Ishikawa (cell line): ENCODE data around the gene IMMP2L.

Experiments
- CEBPB ChIP-seq: IDR thresholded peaks from 2 replicates; pipeline ENCODE4 v1.6.1; 2012
- CREB1 ChIP-seq: IDR thresholded peaks from 2 replicates; pipeline ENCODE4 v1.6.1; 2012; ENCODE audit warnings: low read depth
- EGR1 ChIP-seq: IDR thresholded peaks from 2 replicates; pipeline ENCODE4 v1.6.1; 2012
- EP300 ChIP-seq: IDR thresholded peaks from 2 replicates; pipeline ENCODE4 v1.6.1; 2012; ENCODE audit warnings: borderline replicate concordance
- FOXM1 ChIP-seq: IDR thresholded peaks from 2 replicates; pipeline ENCODE4 v1.6.1; 2012; ENCODE audit warnings: low read depth, borderline replicate concordance
- NFIC ChIP-seq: IDR thresholded peaks from 2 replicates; pipeline ENCODE4 v1.6.1; 2012
- RAD21 ChIP-seq: IDR thresholded peaks from 2 replicates; pipeline ENCODE4 v1.6.1; 2012; ENCODE audit warnings: low read depth
- TAF1 ChIP-seq: IDR thresholded peaks from 2 replicates; pipeline ENCODE4 v1.6.1; 2012; ENCODE audit warnings: low read depth, mild to moderate bottlenecking
- TCF12 ChIP-seq: IDR thresholded peaks from 2 replicates; pipeline ENCODE4 v1.6.1; 2012; ENCODE audit warnings: low read depth
- TEAD4 ChIP-seq: IDR thresholded peaks from 2 replicates; pipeline ENCODE4 v1.6.1; 2012
- YY1 ChIP-seq: IDR thresholded peaks from 2 replicates; pipeline ENCODE4 v1.6.1; 2012; ENCODE audit warnings: low read depth
- ZBTB7A ChIP-seq: IDR thresholded peaks from 2 replicates; pipeline ENCODE4 v1.6.1; 2012; ENCODE audit warnings: low read depth
- TF ChIP-seq, protein P1 (sequence below): IDR thresholded peaks from 2 replicates; pipeline ENCODE4 v1.6.1; 2012
- TF ChIP-seq, protein P2 (sequence below): IDR thresholded peaks from 2 replicates; pipeline ENCODE4 v1.6.1; 2012; ENCODE audit warnings: low read depth, mild to moderate bottlenecking
- TF ChIP-seq, protein P3 (sequence below): IDR thresholded peaks from 2 replicates; pipeline ENCODE4 v1.6.1; 2012

The IMMP2L gene

DNA sequence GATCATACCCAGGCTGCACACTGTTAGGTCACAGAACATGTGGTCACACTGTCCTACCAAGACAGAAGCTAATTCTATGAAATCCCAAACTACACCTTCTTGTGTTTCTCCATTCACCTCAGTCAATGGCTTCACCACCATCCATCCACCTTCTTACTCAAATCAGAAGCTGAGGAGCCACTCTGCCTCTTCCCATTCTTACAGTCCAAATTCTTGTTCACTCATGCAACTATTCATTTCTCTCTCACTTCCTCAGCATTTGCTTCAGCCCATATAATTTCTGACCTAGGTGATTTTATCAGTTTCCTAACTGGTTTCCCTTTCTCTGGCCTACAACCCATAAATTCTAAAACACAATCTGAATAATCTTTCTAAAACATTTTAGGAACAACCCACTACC, 242.2 kb downstream of the IMMP2L start:
- TF ChIP-seq RAD21 = no peak
- TF ChIP-seq NFIC = no peak
- TF ChIP-seq CEBPB = no peak
- TF ChIP-seq FOXM1 = no peak

DNA sequence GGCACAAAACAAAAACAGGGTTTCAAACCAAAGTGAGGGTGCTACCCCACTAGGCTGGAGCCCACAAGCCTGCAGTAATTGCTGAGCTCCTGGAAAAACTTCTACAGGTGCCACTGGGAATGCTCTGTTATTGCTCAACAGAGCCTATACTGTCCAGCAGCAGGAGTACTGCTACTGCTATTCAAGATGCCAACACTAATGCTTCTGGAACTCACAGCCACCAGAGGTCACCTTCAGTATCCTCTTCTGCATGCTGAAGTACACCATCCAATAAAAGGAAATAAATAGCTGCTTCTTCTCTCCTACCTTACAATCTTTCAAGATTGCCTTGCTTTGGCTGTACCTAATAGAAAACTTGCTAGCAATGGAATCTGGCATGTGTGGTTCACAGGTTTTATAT, 249.3 kb downstream of the IMMP2L start:
- peak; percentile 25; the same call in 1 of the 2 replicates for TF ChIP-seq RAD21
- TF ChIP-seq EGR1 = no peak
- TF ChIP-seq, protein P1, sequence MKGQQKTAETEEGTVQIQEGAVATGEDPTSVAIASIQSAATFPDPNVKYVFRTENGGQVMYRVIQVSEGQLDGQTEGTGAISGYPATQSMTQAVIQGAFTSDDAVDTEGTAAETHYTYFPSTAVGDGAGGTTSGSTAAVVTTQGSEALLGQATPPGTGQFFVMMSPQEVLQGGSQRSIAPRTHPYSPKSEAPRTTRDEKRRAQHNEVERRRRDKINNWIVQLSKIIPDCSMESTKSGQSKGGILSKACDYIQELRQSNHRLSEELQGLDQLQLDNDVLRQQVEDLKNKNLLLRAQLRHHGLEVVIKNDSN = no peak
- TF ChIP-seq CEBPB = peak; percentile 50; the same call in 1 of the 2 replicates

DNA sequence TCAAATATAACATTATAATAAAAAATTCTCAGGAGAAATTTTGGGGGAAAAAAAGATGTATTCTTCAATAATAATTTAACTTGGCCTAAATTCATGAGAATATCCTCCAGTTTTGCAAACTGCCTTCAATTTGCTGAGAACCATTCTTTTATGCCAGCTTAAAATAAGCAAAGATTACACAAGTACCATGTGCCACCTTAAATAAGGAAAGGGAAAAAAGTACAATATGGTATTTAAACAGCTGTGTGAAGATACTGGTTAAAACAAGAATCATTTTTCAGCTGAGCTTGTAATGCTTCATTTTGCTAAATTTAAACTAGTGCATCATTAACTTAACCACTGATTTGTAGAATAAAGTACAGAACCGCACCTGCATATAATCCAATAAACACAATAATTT, 253.6 kb downstream of the IMMP2L start:
- TF ChIP-seq, protein P2, sequence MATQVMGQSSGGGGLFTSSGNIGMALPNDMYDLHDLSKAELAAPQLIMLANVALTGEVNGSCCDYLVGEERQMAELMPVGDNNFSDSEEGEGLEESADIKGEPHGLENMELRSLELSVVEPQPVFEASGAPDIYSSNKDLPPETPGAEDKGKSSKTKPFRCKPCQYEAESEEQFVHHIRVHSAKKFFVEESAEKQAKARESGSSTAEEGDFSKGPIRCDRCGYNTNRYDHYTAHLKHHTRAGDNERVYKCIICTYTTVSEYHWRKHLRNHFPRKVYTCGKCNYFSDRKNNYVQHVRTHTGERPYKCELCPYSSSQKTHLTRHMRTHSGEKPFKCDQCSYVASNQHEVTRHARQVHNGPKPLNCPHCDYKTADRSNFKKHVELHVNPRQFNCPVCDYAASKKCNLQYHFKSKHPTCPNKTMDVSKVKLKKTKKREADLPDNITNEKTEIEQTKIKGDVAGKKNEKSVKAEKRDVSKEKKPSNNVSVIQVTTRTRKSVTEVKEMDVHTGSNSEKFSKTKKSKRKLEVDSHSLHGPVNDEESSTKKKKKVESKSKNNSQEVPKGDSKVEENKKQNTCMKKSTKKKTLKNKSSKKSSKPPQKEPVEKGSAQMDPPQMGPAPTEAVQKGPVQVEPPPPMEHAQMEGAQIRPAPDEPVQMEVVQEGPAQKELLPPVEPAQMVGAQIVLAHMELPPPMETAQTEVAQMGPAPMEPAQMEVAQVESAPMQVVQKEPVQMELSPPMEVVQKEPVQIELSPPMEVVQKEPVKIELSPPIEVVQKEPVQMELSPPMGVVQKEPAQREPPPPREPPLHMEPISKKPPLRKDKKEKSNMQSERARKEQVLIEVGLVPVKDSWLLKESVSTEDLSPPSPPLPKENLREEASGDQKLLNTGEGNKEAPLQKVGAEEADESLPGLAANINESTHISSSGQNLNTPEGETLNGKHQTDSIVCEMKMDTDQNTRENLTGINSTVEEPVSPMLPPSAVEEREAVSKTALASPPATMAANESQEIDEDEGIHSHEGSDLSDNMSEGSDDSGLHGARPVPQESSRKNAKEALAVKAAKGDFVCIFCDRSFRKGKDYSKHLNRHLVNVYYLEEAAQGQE = no peak
- TF ChIP-seq NFIC = no peak
- TF ChIP-seq TCF12 = no peak
- TF ChIP-seq, protein P3, sequence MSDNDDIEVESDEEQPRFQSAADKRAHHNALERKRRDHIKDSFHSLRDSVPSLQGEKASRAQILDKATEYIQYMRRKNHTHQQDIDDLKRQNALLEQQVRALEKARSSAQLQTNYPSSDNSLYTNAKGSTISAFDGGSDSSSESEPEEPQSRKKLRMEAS = no peak
- no peak for TF ChIP-seq CREB1
- no peak for TF ChIP-seq FOXM1
- TF ChIP-seq TEAD4 = no peak
- no peak for TF ChIP-seq YY1
- TF ChIP-seq RAD21 = no peak
- no peak for TF ChIP-seq EGR1

DNA sequence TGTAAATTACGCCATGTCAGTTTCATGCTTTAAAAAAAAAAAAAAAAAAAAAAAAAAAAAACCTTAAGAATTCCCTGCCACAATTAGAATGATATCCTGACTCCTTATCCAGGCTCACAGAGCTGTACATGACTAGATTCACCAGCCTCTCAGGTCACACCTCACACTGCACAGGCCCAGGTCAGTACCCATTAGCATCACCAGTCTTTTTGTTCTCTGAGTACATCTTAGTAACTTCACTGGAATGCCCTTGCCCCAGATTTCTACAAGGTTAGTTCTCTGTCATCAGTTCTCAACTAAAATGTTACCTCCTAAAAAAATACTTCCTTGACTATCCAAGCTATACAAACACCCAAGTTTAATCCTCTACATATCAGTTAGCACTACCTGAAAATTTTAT, 260.4 kb downstream of the IMMP2L start:
- TF ChIP-seq TAF1 = no peak
- TF ChIP-seq RAD21 = no peak
- no peak for TF ChIP-seq ZBTB7A
- TF ChIP-seq EP300 = no peak
- TF ChIP-seq TCF12 = no peak
- TF ChIP-seq NFIC = no peak
- no peak for TF ChIP-seq TEAD4
- TF ChIP-seq EGR1 = no peak
- TF ChIP-seq, protein P3 = no peak

DNA sequence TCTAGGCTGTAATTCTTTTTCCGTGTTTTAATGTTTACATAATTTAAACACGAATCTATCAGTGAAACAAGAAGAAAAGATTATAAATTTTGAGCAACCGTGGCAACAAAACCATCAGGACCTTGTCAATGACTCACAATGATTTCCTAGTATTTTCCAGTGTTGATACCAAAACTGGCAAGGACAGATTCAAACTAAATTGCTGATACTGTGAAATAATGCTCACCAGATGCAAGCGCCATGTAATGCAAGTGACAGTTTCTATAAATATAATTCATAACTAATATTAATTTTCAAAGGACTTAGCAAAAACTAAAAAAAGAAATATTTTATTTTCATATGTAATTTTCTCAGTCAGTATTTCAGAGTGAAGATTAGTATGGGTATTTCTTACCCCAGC, 267.8 kb downstream of the IMMP2L start:
- TF ChIP-seq EP300 (no peak), TEAD4 (no peak)
- TF ChIP-seq, protein P1 = no peak

DNA sequence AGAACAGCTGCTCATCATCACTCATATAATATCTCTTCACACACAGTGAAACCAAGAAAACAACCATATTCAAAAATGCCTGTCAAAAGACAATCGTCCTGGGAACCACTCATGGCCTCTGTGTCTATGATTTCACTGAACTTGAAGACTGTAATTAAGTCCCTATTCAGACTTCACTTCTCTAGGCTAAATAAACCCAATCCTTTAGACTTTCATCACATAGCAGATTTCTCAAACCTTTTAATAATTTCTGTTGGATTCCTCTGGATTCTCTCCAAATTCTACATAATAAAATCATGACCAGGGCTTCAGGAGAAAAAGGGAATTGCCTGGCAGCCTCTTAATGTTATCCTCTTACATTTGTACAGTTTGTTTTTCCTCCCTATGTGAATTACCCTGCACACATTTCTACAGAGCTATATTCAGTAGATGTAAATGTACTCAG, 270.2 kb downstream of the IMMP2L start:
- no peak for TF ChIP-seq EP300
- no peak for TF ChIP-seq ZBTB7A
- no peak for TF ChIP-seq NFIC
- TF ChIP-seq RAD21 = no peak
- TF ChIP-seq, protein P1 = no peak

DNA sequence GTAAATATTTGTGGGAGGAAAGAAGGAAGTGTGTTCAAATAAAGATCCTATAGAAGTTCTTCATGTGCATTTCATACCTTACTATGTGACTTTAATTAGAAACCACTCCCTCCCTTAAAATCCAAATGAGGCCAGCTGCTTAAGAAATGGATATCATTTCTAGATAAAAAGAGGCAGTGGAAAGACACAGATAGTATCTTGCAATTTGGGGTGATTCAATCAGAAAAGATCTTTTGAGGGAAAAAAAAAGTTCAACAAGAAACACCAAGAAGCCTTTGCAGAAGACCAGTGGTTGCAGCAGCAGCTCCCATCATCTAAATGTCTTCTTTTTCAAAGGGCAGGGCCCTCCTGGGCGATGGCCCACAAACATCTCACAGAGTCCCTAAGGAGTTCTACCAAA, 271.3 kb downstream of the IMMP2L start:
- TF ChIP-seq FOXM1 (no peak), TEAD4 (no peak), EP300 (no peak), CEBPB (no peak), CREB1 (no peak), ZBTB7A (no peak), RAD21 (no peak), TAF1 (no peak), YY1 (no peak), EGR1 (no peak), TCF12 (no peak), NFIC (no peak)
- TF ChIP-seq, protein P3 = no peak
- TF ChIP-seq, protein P2 = no peak
- TF ChIP-seq, protein P1 = no peak
